Measurements from ENCODE around the gene CPXM1. TPM values are rescaled to one million over a fixed set of nuclear protein-coding genes. Genes with fewer than 3 reads are reported as not detected.
A peak's percentile ranks its signal among the peaks of the same experiment; 100 is the strongest.

CPXM1 gene
- total RNA-seq, 2 experiments from 2014 or later = 2.7 to 2.9 TPM

DNA sequence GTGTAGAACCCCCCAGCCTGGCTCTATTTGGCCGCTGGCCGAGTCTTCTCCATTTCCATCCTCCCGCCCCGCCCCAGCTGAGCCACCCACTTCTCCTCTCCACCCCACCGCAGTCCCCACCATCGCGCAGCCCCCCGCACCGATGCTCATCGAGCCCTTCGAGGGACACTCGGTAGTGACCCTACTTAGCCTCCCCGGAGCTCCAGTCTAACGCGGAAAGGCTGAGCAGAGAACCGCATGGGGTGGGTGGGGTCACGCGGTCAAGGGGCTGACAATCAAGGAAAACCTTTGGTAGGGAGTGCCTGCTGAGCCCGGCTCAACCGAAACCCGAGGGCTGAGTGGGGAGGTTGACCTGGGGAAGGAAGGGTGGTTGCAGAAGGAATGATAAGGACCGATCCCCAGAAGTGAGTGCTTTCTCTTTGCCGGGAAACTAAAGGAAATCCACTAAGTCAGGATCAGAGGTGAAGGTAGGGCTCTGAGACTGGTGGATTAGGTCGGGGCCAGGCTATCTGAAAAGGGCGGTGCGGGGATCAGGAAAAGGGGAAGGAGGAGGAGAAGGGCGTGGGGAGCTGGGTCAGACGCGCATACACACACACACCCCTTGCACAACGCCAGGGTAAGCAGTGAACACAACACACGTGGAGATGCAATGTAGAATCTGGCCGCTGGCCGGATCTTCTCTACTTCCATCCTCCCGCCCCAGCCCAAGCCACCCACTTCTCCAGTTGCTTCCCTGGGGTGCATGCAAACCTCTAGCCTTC, 49.8 kb downstream of the CPXM1 start:
- H3K4me1 Mint-ChIP-seq = peaks cover 30% of the 10 kb centered on the region
- no peak overlapping the region for H3K27ac Mint-ChIP-seq
- peaks cover 23% of the 10 kb centered on the region for H3K27me3 Mint-ChIP-seq
- no peak for ATAC-seq
- H3K9me3 Mint-ChIP-seq (ENCODE audit: low read depth) = no peaks in the 10 kb centered on the region
- intact Hi-C loops (cut with DNase I, micrococcal nuclease) = loop anchor here (1.0 to 5.0 kb wide), 4 partner anchors 49 to 252 kb away; partner anchors contain the start of gene PTPRA (in 1 of the 2)
- ChIA-PET CTCF (interaction anchor here (0.6 to 1.4 kb wide), 2 partner anchors 52 to 291 kb away, joined by 3 to 5 read pairs; no protein-coding TSS in a partner anchor), POLR2A (no interaction called here)
- no peaks in the 10 kb centered on the region for H3K36me3 Mint-ChIP-seq (ENCODE audit: low read depth)
- peak; percentile 40 for DNase-seq
- peak overlapping the region; percentile 2 for H3K4me3 Mint-ChIP-seq

DNA sequence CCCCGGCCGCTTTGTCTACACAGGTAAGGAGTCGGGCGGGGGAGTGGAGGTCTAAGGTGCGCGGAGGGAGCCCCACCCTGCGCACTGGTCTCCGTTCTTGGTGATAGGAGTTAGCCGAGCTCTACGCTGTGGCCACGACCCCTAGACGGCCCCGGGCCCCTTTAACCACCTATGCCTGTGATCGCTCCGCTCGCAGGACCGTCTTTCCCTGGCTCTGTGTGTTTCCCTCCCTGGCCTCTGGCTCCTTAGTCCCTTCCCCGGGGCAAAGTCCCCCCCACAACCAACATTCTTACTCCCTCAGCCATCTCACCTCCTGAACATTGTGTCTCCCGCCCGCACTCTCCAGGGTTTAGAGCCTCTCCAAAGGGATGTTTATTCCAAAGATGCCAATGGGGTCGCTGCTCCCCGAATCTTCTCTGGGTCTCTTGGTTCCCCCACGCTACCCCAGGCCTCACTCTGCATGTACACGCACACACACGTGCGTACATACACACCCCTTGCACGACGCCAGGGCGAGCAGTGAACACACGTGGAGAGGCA, 50.4 kb downstream of the CPXM1 start:
- H3K9me3 Mint-ChIP-seq (ENCODE audit: low read depth) = no peaks in the 10 kb centered on the region
- H3K36me3 Mint-ChIP-seq (ENCODE audit: low read depth) = no peaks in the 10 kb centered on the region
- peaks cover 23% of the 10 kb centered on the region for H3K27me3 Mint-ChIP-seq
- no peak overlapping the region for H3K4me3 Mint-ChIP-seq
- ChIA-PET POLR2A (no interaction called here), CTCF (interaction anchor here (1.2 kb wide), 1 partner anchor 32 kb away, joined by 5 read pairs; no protein-coding TSS in a partner anchor)
- DNase-seq (no peak), ATAC-seq (no peak)
- intact Hi-C loops (cut with DNase I, micrococcal nuclease) = loop anchor here (1.0 to 5.0 kb wide), 4 partner anchors 49 to 252 kb away; partner anchors contain the start of gene PTPRA (in 1 of the 2)
- H3K4me1 Mint-ChIP-seq = peaks cover 30% of the 10 kb centered on the region
- H3K27ac Mint-ChIP-seq = no peak overlapping the region

DNA sequence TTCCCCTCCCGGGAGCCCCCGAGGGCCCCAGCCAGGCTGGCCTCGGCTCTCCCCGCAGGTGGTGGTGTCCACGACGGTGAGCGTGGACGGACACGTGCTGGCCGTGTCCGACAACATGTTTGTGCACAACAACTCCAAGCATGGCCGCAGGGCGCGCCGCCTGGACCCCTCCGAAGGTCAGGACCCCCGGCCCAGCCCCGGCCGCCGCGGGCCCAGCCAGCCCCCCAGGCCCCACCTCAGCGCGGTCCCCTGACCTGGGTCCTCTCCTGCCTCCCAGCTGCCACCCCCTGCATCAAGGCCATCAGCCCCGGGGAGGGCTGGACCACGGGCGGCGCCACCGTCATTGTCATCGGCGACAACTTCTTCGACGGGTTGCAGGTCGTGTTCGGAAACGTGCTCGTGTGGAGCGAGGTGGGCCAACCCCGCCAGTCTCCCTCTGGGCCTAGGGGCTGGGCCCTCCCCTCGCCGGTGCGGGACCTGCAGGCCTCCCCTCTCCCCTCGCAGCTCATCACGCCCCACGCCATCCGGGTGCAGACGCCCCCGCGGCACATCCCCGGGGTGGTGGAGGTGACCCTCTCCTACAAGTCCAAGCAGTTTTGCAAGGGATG, 51.0 kb downstream of the CPXM1 start:
- intact Hi-C loops (cut with DNase I, micrococcal nuclease) = no loop called here
- Mint-ChIP-seq H3K27ac (no peak overlapping the region), H3K36me3 (ENCODE audit: low read depth) (no peaks in the 10 kb centered on the region), H3K4me1 (peaks cover 30% of the 10 kb centered on the region), H3K9me3 (ENCODE audit: low read depth) (no peaks in the 10 kb centered on the region), H3K4me3 (no peak overlapping the region), H3K27me3 (peaks cover 21% of the 10 kb centered on the region)
- POLR2A ChIA-PET = no interaction called here
- no peak for DNase-seq
- ATAC-seq = no peak
- CTCF ChIA-PET = interaction anchor here (1.2 kb wide), 1 partner anchor 32 kb away, joined by 5 read pairs; no protein-coding TSS in a partner anchor

DNA sequence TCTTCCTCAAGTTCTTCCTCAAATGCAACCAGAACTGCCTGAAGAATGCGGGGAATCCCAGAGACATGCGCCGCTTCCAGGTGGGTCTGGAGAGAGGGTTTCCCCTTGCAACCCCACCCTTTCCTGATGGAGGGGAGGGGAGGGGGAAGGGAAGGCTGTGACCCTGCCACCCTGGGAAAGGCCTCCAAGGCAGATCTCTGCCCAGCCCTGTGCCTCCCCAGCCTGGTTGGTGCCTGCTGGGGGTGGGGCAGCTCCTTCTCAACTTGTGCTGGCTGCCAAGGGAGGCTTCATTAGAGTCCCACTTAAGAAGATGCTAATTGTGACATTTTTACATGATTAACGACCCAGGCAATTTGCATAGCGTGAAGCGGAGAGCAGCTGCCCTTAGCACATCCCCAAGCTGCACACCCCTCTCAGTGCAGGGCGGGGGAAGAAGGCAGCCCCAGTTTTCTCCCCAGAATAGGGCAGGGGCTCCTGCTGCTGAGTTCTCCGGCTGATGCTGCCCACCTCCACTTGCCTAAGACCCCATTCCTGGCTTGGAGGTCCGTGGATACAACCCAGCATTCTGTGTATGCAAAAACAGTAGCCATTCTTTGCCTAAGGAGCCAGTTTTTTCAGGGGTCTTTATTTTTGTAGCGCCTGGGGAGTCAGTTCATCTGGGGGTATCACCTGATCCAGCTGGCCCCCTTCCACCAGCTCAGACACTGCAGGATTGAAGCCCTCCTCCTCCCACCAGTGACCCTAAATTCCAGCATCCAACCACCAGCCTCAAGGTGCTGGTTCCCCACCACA, 51.7 kb downstream of the CPXM1 start:
- Mint-ChIP-seq H3K9me3 (ENCODE audit: low read depth) (no peaks in the 10 kb centered on the region), H3K27me3 (peaks cover 20% of the 10 kb centered on the region), H3K4me3 (no peak overlapping the region), H3K36me3 (ENCODE audit: low read depth) (no peaks in the 10 kb centered on the region), H3K4me1 (peaks cover 29% of the 10 kb centered on the region), H3K27ac (no peak overlapping the region)
- no peak for ATAC-seq
- DNase-seq = no peak
- ChIA-PET CTCF (interaction anchor here (1.2 kb wide), 1 partner anchor 31 kb away, joined by 5 read pairs; no protein-coding TSS in a partner anchor), POLR2A (no interaction called here)
- intact Hi-C loops (cut with DNase I, micrococcal nuclease) = no loop called here

DNA sequence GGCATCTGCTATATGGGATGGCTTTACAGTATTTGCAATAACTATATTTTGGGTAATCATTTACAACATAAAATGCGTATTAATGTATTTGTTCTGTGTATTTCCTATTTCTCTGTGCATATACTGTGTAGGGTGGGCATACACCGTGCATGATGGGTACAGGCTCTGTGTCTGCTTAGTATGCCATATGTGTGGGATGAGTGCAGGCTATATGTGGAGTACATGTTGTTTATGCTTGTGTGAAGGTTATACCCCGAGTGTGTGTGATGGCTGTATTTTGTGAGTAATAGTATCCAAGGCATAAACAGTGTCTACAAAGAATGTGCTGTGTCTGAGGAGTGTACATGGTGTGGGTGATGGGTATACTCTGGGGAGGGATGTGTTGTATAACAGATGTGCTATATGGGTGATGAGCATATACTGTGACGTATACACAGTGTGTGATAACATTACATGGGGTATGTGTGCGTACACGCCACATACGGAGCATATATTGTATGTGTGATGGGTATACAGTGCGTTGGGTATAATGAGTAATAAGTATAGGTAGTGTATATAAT, 52.7 kb downstream of the CPXM1 start:
- Mint-ChIP-seq H3K27ac (no peak overlapping the region), H3K4me3 (no peak overlapping the region), H3K4me1 (peaks cover 26% of the 10 kb centered on the region), H3K27me3 (peaks cover 14% of the 10 kb centered on the region), H3K36me3 (ENCODE audit: low read depth) (no peaks in the 10 kb centered on the region), H3K9me3 (ENCODE audit: low read depth) (no peaks in the 10 kb centered on the region)
- ATAC-seq (no peak), DNase-seq (no peak)
- intact Hi-C loops (cut with DNase I, micrococcal nuclease) = no loop called here
- ChIA-PET CTCF (no interaction called here), POLR2A (no interaction called here)

DNA sequence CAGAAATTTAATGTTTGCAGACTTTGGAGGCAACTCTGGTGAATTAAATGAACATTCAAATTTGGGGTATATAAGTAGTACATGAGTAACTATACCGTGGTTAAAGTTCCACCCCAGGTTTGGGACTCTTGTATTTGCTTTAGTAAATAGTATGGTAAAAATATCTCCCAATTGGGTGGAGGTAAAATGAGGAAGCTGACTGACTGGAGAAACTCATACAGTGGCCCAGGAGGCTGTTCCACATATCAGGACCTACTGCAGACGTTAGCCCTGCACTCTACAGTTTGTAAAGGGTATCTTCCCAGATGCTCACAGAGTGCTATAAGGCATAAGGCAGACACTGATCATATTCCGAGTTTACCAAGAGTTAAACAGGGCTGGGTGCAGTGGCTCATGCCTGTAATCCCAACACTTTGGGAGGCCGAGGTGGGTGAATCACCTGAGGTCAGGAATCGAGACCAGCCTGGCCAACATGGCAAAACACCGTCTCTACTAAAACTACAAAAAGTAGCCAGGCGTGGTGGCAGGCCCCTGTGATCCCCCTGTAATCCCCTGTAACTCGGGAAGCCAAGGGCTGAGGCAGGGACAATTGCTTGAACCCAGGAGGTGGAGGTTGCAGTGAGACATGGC, 53.7 kb downstream of the CPXM1 start:
- intact Hi-C loops (cut with DNase I, micrococcal nuclease) = no loop called here
- Mint-ChIP-seq H3K9me3 (ENCODE audit: low read depth) (no peaks in the 10 kb centered on the region), H3K4me1 (peaks cover 34% of the 10 kb centered on the region), H3K4me3 (no peak overlapping the region), H3K27me3 (peaks cover 14% of the 10 kb centered on the region), H3K36me3 (ENCODE audit: low read depth) (no peaks in the 10 kb centered on the region), H3K27ac (no peak overlapping the region)
- ChIA-PET CTCF (interaction anchor here (0.9 to 1.2 kb wide), 2 partner anchors 17 to 59 kb away, joined by 3 to 4 read pairs; no protein-coding TSS in a partner anchor), POLR2A (no interaction called here)
- ATAC-seq (no peak), DNase-seq (no peak)

DNA sequence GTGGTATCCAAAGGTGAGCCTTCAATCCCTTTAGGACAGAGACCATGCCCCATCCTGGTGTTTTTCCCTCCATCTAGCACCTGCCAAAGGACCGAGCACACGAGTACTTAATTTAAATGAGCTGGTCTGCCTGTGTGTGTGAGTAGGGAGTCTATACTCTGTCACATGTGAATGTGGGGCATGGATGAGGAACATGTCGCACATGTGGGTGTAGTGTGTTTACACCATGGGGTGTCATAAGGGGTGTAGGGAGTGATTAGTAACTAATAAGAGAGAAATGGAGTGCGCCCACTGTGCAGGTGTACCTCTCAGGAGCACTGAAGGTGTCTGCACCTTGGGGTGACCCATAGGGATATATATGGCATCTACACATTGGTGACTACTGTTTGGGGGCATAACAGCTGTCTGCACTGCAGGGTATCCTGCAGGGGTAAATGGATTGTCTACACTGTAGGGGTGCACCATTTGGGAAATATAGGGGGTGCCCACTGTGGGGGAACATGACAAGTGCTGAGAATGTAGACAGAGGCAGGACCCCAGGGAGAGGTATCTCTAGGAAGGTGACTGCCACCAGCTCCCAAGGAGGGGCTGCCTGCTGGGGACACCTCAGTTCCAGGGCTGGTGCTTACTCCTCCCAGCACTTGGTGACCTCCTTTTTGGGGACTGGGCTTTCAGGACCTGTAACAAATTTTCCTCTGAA, 54.3 kb downstream of the CPXM1 start:
- Mint-ChIP-seq H3K9me3 (ENCODE audit: low read depth) (no peaks in the 10 kb centered on the region), H3K4me3 (no peak overlapping the region), H3K27ac (no peak overlapping the region), H3K4me1 (peaks cover 38% of the 10 kb centered on the region), H3K36me3 (ENCODE audit: low read depth) (no peaks in the 10 kb centered on the region), H3K27me3 (peaks cover 14% of the 10 kb centered on the region)
- ChIA-PET POLR2A (no interaction called here), CTCF (interaction anchor here (0.6 to 2.0 kb wide), 4 partner anchors 12 to 542 kb away, joined by 3 to 4 read pairs (median 4); no protein-coding TSS in a partner anchor)
- ATAC-seq = no peak
- no peak for DNase-seq
- intact Hi-C loops (cut with DNase I, micrococcal nuclease) = no loop called here

DNA sequence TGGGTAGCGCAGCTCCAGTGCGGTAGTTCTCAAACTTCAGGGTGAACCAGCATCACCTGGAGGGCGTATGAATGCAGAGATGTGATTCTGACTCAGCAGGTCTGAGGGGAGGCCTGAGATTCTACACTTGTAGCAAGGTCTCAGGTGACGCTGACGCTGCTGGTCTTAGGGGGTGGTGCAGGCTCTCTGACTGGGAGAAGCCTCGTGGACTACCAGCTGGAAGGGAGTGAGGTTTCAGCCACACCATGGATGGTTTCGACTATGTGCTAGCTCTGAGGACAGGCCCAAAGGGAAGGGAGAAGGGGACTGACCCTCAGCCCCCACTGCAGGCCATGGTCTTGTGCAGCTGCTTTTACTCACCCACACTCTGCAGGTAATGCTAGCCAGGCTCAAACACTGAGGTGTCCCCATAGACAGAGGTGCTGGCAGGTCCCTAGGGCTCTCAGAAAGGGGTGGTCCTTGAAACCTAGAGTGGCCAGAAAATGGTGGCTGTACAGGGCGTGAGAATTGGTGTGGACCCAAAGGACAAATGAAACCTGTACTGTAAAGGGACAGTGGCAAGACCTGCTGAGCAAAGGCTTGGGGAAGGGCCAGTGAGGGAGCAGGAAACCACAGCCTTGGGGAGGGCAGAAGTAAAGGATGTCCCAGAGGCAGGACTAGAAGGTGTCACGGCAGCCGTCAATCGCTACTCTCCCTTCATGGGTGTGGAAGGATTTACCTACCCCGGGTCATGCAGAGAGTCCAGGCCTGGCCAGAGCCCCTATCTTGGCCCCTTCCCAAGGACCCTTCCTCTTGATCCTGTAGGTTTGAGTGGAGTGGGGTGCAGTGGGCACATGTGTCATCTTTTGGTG, 55.1 kb downstream of the CPXM1 start:
- CTCF ChIA-PET = interaction anchor here (1.2 to 5.4 kb wide), 4 partner anchors 8 to 57 kb away, joined by 3 to 71 read pairs (median 8); no protein-coding TSS in a partner anchor
- peaks cover 37% of the 10 kb centered on the region for H3K4me1 Mint-ChIP-seq
- intact Hi-C loops (cut with DNase I, micrococcal nuclease) = no loop called here
- no peak overlapping the region for H3K4me3 Mint-ChIP-seq
- POLR2A ChIA-PET = no interaction called here
- no peaks in the 10 kb centered on the region for H3K36me3 Mint-ChIP-seq (ENCODE audit: low read depth)
- no peaks in the 10 kb centered on the region for H3K9me3 Mint-ChIP-seq (ENCODE audit: low read depth)
- DNase-seq (no peak), ATAC-seq (no peak)
- no peak overlapping the region for H3K27ac Mint-ChIP-seq
- H3K27me3 Mint-ChIP-seq = peaks cover 6% of the 10 kb centered on the region

Measured in activated CD4-positive, alpha-beta T cell treated with anti-CD3 and anti-CD28 coated beads for 36 hours (primary cell).